Thyroid gland (tissue), 4 donors: Measurements from ENCODE around the gene TBC1D22A.

Source experiments
- CTCF ChIP-seq, 6 experiments: fragments of 200-600 bp in 3 of 6; fragments of 450-650 bp in 3 of 6; sonication (generic) in 3 of 6; IDR thresholded peaks; one replicate each; pipeline ENCODE4 v1.5.1; 2016 to 2019; ENCODE audit warnings: antibody characterized with exemption in 6 of 6, mild to moderate bottlenecking in 2 of 6, inconsistent platforms in 1 of 6, moderate library complexity in 1 of 6
- POLR2A ChIP-seq, 2 donors: fragments of 450-650 bp; IDR thresholded peaks; one replicate each; pipeline ENCODE4 v1.6.1; 2017; ENCODE audit warnings: antibody characterized with exemption in 2 of 2, mild to moderate bottlenecking in 2 of 2, moderate library complexity in 1 of 2

GRCh38 chr22:47051441-47052071, 289.1 kb downstream of the TBC1D22A start:
- TF ChIP-seq CTCF (IDR thresholded peaks at IDR 0.05) (no peak), POLR2A (IDR thresholded peaks at IDR 0.05) (no peak)
